IgD-negative memory B cell (primary cell): Measurements from ENCODE around the gene KRTAP10-11. TPM values are rescaled to one million over a fixed set of nuclear protein-coding genes. Genes with fewer than 3 reads are reported as not detected.
"Not testable (repeated sequence)": the region's sequence is repeated elsewhere in the genome, so short reads cannot be mapped to it uniquely, and the experiment has no call there.

Experiments used
- H3K27ac Mint-ChIP-seq, 3 donors: one replicate each; pipeline ENCODE4 v1.8.0; 2020 to 2022; ENCODE audit warnings: mild to moderate bottlenecking in 3 of 3, mixed read lengths in 3 of 3, moderate library complexity in 1 of 3
- H3K27me3 Mint-ChIP-seq: one replicate; pipeline ENCODE4 v1.8.0; 2021; ENCODE audit warnings: mixed read lengths
- H3K36me3 Mint-ChIP-seq: one replicate; pipeline ENCODE4 v1.8.0; 2020; ENCODE audit warnings: mild to moderate bottlenecking, mixed read lengths
- H3K4me1 Mint-ChIP-seq, 3 donors: one replicate each; pipeline ENCODE4 v1.8.0; 2020 to 2022; ENCODE audit warnings: mixed read lengths in 3 of 3, mild to moderate bottlenecking in 1 of 3
- H3K4me3 Mint-ChIP-seq, 4 donors: one replicate each; pipeline ENCODE4 v1.8.0; 2020 to 2022; ENCODE audit warnings: mild to moderate bottlenecking in 4 of 4, mixed read lengths in 4 of 4, moderate library complexity in 3 of 4
- H3K9me3 Mint-ChIP-seq, 3 donors: one replicate each; pipeline ENCODE4 v1.8.0; 2020 to 2021; ENCODE audit warnings: mixed read lengths in 3 of 3, mild to moderate bottlenecking in 1 of 3
- polyA plus RNA-seq: library from polyadenylated mRNA; unstranded; fragments of 300-500 nt; fragmentation: Illumina TruSeq; gene quantifications from one replicate; pipeline ENCODE4 v1.2.3, GENCODE V29; 2021

KRTAP10-11 gene
- polyA plus RNA-seq, 1 donor from 2014 or later, result not detected

GRCh38 chr21:44682580-44683151, 36.5 kb downstream of the KRTAP10-11 start:
- H3K27ac Mint-ChIP-seq, result no peak overlapping the region

GRCh38 chr21:44684077-44684476, 37.9 kb downstream of the KRTAP10-11 start:
- Mint-ChIP-seq H3K36me3 (no peaks in the 10 kb centered on the region), H3K9me3 (peaks cover 0 to 2% (median 0%) of the 10 kb centered on the region in 3 donors), H3K27me3 (peaks cover 27% of the 10 kb centered on the region), H3K4me3 (no peak overlapping the region), H3K27ac (no peak overlapping the region), H3K4me1 (peaks cover 0 to 2% (median 0%) of the 10 kb centered on the region in 3 donors)

More at GRCh38 chr21:44682580-44683151, 36.5 kb downstream of the KRTAP10-11 start:
- H3K36me3 Mint-ChIP-seq, result no peaks in the 10 kb centered on the region
- peak overlapping the region in 1 of 4 donors; percentile 30 for H3K4me3 Mint-ChIP-seq
- peaks cover 0 to 2% (median 0%) of the 10 kb centered on the region in 3 donors for H3K9me3 Mint-ChIP-seq
- peaks cover 0 to 2% (median 0%) of the 10 kb centered on the region in 3 donors for H3K4me1 Mint-ChIP-seq
- peaks cover 23% of the 10 kb centered on the region for H3K27me3 Mint-ChIP-seq

GRCh38 chr21:44684483-44684882, 38.3 kb downstream of the KRTAP10-11 start:
- no peaks in the 10 kb centered on the region for H3K36me3 Mint-ChIP-seq
- peaks cover 0 to 2% (median 0%) of the 10 kb centered on the region in 3 donors for H3K4me1 Mint-ChIP-seq
- peaks cover 0 to 2% (median 0%) of the 10 kb centered on the region in 3 donors for H3K9me3 Mint-ChIP-seq
- H3K27me3 Mint-ChIP-seq, result peaks cover 27% of the 10 kb centered on the region
- H3K4me3 Mint-ChIP-seq, result no peak overlapping the region
- no peak overlapping the region for H3K27ac Mint-ChIP-seq

- H3K27ac Mint-ChIP-seq, result not testable (repeated sequence)
- H3K27me3 Mint-ChIP-seq, result peaks cover 28% of the 10 kb centered on the region
Observed at GRCh38 chr21:44685050-44685449, 38.8 kb downstream of the KRTAP10-11 start.

GRCh38 chr21:44686000-44686781, 40.0 kb downstream of the KRTAP10-11 start:
- H3K9me3 Mint-ChIP-seq, result no peaks in the 10 kb centered on the region
- H3K36me3 Mint-ChIP-seq, result no peaks in the 10 kb centered on the region
- peaks cover 32% of the 10 kb centered on the region for H3K27me3 Mint-ChIP-seq
- H3K27ac Mint-ChIP-seq, result no peak overlapping the region
- H3K4me1 Mint-ChIP-seq, result peaks cover 0 to 2% (median 0%) of the 10 kb centered on the region in 3 donors
- H3K4me3 Mint-ChIP-seq, result no peak overlapping the region

More at GRCh38 chr21:44685050-44685449, 38.8 kb downstream of the KRTAP10-11 start:
- H3K9me3 Mint-ChIP-seq, H3K4me3 Mint-ChIP-seq, H3K4me1 Mint-ChIP-seq, H3K36me3 Mint-ChIP-seq: not testable (repeated sequence)

- peaks cover 30% of the 10 kb centered on the region for H3K27me3 Mint-ChIP-seq
- H3K27ac Mint-ChIP-seq, result no peak overlapping the region
- peaks cover 3% of the 10 kb centered on the region for H3K36me3 Mint-ChIP-seq
- H3K4me1 Mint-ChIP-seq, result peaks cover 0 to 2% (median 0%) of the 10 kb centered on the region in 3 donors
- no peak overlapping the region for H3K4me3 Mint-ChIP-seq
- H3K9me3 Mint-ChIP-seq, result peaks cover 0 to 3% (median 0%) of the 10 kb centered on the region in 3 donors
Observed at GRCh38 chr21:44686843-44687561, 40.8 kb downstream of the KRTAP10-11 start.

GRCh38 chr21:44687671-44688070, 41.5 kb downstream of the KRTAP10-11 start:
- peaks cover 28% of the 10 kb centered on the region for H3K27me3 Mint-ChIP-seq

GRCh38 chr21:44689740-44690139, 43.5 kb downstream of the KRTAP10-11 start:
- not testable (repeated sequence) for H3K4me3 Mint-ChIP-seq, H3K36me3 Mint-ChIP-seq, H3K27ac Mint-ChIP-seq, H3K4me1 Mint-ChIP-seq
- Mint-ChIP-seq H3K9me3 (peaks cover 2 to 23% (median 9%) of the 10 kb centered on the region in 3 donors), H3K27me3 (peaks cover 24% of the 10 kb centered on the region)

More at GRCh38 chr21:44687671-44688070, 41.5 kb downstream of the KRTAP10-11 start:
- no peak overlapping the region for H3K27ac Mint-ChIP-seq
- peaks cover 0 to 2% (median 0%) of the 10 kb centered on the region in 3 donors for H3K4me1 Mint-ChIP-seq
- no peak overlapping the region for H3K4me3 Mint-ChIP-seq
- peaks cover 0 to 8% (median 0%) of the 10 kb centered on the region in 3 donors for H3K9me3 Mint-ChIP-seq
- H3K36me3 Mint-ChIP-seq, result peaks cover 3% of the 10 kb centered on the region

- Mint-ChIP-seq H3K27ac (no peak overlapping the region), H3K36me3 (peaks cover 3% of the 10 kb centered on the region), H3K4me1 (peaks cover 0 to 1% (median 0%) of the 10 kb centered on the region in 3 donors), H3K9me3 (peaks cover 2 to 23% (median 9%) of the 10 kb centered on the region in 3 donors), H3K4me3 (no peak overlapping the region), H3K27me3 (peaks cover 24% of the 10 kb centered on the region)
Observed at GRCh38 chr21:44691686-44692085, 45.5 kb downstream of the KRTAP10-11 start.

- Mint-ChIP-seq H3K9me3 (peaks cover 2 to 23% (median 9%) of the 10 kb centered on the region in 3 donors), H3K4me1 (peaks cover 0 to 1% (median 0%) of the 10 kb centered on the region in 3 donors), H3K27me3 (peaks cover 18% of the 10 kb centered on the region), H3K27ac (no peak overlapping the region), H3K4me3 (no peak overlapping the region), H3K36me3 (peaks cover 3% of the 10 kb centered on the region)
Observed at GRCh38 chr21:44692798-44693512, 46.7 kb downstream of the KRTAP10-11 start.

- H3K36me3 Mint-ChIP-seq, result peaks cover 3% of the 10 kb centered on the region
- H3K9me3 Mint-ChIP-seq, result peaks cover 2 to 23% (median 9%) of the 10 kb centered on the region in 3 donors
- peaks cover 26% of the 10 kb centered on the region for H3K27me3 Mint-ChIP-seq
- H3K27ac Mint-ChIP-seq, result no peak overlapping the region
- peaks cover 0 to 1% (median 0%) of the 10 kb centered on the region in 3 donors for H3K4me1 Mint-ChIP-seq
- H3K4me3 Mint-ChIP-seq, result no peak overlapping the region
Observed at GRCh38 chr21:44694776-44695175, 48.6 kb downstream of the KRTAP10-11 start.

GRCh38 chr21:44695184-44695583, 49.0 kb downstream of the KRTAP10-11 start:
- Mint-ChIP-seq H3K4me3 (peak overlapping the region in 1 of 4 donors; percentile 52), H3K9me3 (peaks cover 2 to 23% (median 9%) of the 10 kb centered on the region in 3 donors), H3K36me3 (peaks cover 3% of the 10 kb centered on the region), H3K27me3 (peaks cover 28% of the 10 kb centered on the region), H3K27ac (no peak overlapping the region), H3K4me1 (peaks cover 0 to 1% (median 0%) of the 10 kb centered on the region in 3 donors)

- Mint-ChIP-seq H3K36me3 (peaks cover 3% of the 10 kb centered on the region), H3K27me3 (peaks cover 26% of the 10 kb centered on the region), H3K9me3 (peaks cover 2 to 23% (median 9%) of the 10 kb centered on the region in 3 donors), H3K4me3 (no peak overlapping the region), H3K4me1 (peaks cover 0 to 1% (median 0%) of the 10 kb centered on the region in 3 donors), H3K27ac (no peak overlapping the region)
Observed at GRCh38 chr21:44695641-44696040, 49.4 kb downstream of the KRTAP10-11 start.

GRCh38 chr21:44696572-44696971, 50.4 kb downstream of the KRTAP10-11 start:
- Mint-ChIP-seq H3K27ac (no peak overlapping the region), H3K9me3 (peaks cover 2 to 23% (median 9%) of the 10 kb centered on the region in 3 donors), H3K36me3 (peaks cover 3% of the 10 kb centered on the region), H3K4me3 (no peak overlapping the region), H3K27me3 (peaks cover 32% of the 10 kb centered on the region), H3K4me1 (peaks cover 0 to 1% (median 0%) of the 10 kb centered on the region in 3 donors)
